GM19239 (cell line): ENCODE data around the gene GMEB1.
"Not testable (repeated sequence)": the region's sequence is repeated elsewhere in the genome, so short reads cannot be mapped to it uniquely, and the experiment has no call there.

Source experiments
- DNase-seq: peaks from one replicate; pipeline ENCODE4 v3.0.0; 2011; ENCODE audit warnings: low spot score; ENCODE audit not compliant: insufficient read length
- FAIRE-seq: peaks from 2 replicates; lab custom pipeline; 2011; peaks lifted over from hg19 to GRCh38; lab: Jason Lieb, UNC

GMEB1 gene

GRCh38 chr1:28744184-28744583, 75.6 kb downstream of the GMEB1 start:
- no peak for FAIRE-seq
- DNase-seq = no peak

- FAIRE-seq (no peak), DNase-seq (no peak)
These were observed 77.1 kb downstream of the GMEB1 start for GRCh38 chr1:28745653-28746173.

GRCh38 chr1:28750330-28750729, 81.7 kb downstream of the GMEB1 start:
- no peak for FAIRE-seq
- no peak for DNase-seq

GRCh38 chr1:28750771-28751294, 82.2 kb downstream of the GMEB1 start:
- FAIRE-seq, DNase-seq: not testable (repeated sequence)

- FAIRE-seq (no peak), DNase-seq (no peak)
These were observed 82.9 kb downstream of the GMEB1 start for GRCh38 chr1:28751315-28752060.

GRCh38 chr1:28755701-28756100, 87.1 kb downstream of the GMEB1 start:
- no peak for DNase-seq
- no peak for FAIRE-seq

GRCh38 chr1:28756846-28757245, 88.3 kb downstream of the GMEB1 start:
- no peak for DNase-seq
- peak; percentile 26 for FAIRE-seq

- FAIRE-seq = no peak
- no peak for DNase-seq
These were observed 89.8 kb downstream of the GMEB1 start for GRCh38 chr1:28758420-28758819.

GRCh38 chr1:28759257-28759656, 90.7 kb downstream of the GMEB1 start:
- FAIRE-seq (no peak), DNase-seq (no peak)

GRCh38 chr1:28761189-28761588, 92.6 kb downstream of the GMEB1 start:
- DNase-seq = no peak
- FAIRE-seq = no peak

- DNase-seq (no peak), FAIRE-seq (no peak)
These were observed 98.1 kb downstream of the GMEB1 start for GRCh38 chr1:28766532-28767183.
